HG02763 (cell line): ENCODE measurements around the gene IFI27L1.

ENCODE experiments used
- ATAC-seq: cut with Tn5 transposase; IDR thresholded peaks from one replicate; pipeline ENCODE4 v1.9.1; 2021; ENCODE audit warnings: mild to moderate bottlenecking, moderate library complexity; ENCODE audit not compliant: unreplicated experiment

Gene IFI27L1

GRCh38 chr14:94113490-94113889, 32.4 kb downstream of the IFI27L1 start:
- no peak for ATAC-seq

- no peak for ATAC-seq
Measured at GRCh38 chr14:94113908-94114588, 32.9 kb downstream of the IFI27L1 start.

DNA sequence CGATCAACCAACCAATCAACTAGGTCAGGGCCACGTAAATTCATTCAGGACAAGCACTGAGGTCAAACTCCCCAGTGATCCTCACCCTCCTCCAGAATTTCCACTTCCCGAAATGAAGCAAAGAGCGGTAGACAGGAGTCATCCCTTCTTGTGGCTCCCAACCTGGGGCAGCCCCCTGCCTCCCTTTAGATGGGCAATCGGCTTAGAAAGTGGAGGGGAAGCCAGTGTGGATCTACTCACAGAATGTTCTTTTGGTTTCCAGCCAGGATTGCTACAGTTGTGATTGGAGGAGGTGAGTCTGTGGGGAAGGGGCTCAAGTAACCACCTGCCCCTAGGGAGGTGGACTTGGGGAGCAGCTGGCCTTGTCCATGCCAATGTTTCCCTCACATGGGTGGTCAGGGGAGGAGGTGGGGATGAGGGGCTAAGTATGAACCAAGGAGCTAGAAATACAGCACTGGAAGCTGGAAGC, 33.5 kb downstream of the IFI27L1 start:
- ATAC-seq = no peak

DNA sequence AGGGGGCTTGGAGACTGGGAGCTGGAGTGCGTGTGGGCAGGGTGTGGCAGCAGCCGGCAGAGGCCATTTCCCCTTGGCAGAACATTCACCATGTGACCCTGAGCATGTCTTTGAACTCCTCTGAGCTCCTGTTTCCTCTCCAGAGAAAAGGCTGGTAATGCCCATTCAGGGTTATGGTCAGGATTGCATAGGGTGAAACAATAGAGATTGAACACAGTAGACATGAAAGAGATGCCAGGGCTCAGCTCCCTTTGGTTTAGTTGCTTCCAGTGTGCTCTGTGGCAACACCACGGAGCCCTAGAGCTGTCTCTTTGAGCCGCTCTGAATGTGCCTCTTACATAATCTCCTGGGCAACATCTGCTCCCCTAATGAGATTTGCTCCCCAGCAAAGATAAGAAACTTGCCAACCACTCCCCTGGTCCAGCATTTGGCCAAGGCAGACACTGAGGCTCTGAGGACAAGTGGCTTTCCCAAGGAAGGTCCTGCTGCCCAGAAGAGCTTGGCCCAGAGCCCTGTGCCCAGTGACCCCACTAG, 34.0 kb downstream of the IFI27L1 start:
- no peak for ATAC-seq

DNA sequence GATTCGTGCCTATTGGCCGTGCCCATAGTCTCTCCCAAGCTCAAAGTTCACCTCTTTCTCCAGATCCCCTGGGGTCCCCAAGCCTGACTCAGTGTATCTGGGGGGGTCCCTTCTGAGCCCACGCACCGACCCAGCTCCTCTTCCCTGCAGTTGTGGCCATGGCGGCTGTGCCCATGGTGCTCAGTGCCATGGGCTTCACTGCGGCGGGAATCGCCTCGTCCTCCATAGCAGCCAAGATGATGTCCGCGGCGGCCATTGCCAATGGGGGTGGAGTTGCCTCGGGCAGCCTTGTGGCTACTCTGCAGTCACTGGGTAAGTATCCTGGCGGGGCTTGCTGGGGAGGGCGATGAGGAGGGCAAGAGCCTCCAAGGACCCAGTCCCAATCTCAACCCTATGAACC, 34.5 kb downstream of the IFI27L1 start:
- no peak for ATAC-seq

GRCh38 chr14:94116701-94117100, 35.6 kb downstream of the IFI27L1 start:
- no peak for ATAC-seq

DNA sequence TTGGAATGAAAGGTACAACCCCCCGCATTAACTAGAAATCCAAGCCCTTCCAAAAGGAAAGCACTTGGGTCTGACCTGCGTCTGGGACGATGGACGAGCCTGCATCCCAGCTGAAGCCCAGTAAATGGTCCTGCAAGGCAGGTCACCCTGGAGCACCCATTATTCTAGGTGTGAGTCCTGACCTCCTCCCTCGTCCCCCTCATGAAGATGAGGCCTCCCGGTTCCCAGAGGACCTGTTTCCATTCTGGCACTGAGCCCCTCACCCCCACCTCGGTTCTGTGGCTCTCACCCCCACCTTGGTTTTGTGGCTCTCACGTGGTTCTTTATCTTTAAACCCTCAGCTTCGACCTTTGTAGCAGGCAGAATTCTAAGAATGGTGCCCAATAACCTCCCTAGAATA, 36.7 kb downstream of the IFI27L1 start:
- ATAC-seq = no peak

GRCh38 chr14:94119071-94119470, 38.0 kb downstream of the IFI27L1 start:
- no peak for ATAC-seq

DNA sequence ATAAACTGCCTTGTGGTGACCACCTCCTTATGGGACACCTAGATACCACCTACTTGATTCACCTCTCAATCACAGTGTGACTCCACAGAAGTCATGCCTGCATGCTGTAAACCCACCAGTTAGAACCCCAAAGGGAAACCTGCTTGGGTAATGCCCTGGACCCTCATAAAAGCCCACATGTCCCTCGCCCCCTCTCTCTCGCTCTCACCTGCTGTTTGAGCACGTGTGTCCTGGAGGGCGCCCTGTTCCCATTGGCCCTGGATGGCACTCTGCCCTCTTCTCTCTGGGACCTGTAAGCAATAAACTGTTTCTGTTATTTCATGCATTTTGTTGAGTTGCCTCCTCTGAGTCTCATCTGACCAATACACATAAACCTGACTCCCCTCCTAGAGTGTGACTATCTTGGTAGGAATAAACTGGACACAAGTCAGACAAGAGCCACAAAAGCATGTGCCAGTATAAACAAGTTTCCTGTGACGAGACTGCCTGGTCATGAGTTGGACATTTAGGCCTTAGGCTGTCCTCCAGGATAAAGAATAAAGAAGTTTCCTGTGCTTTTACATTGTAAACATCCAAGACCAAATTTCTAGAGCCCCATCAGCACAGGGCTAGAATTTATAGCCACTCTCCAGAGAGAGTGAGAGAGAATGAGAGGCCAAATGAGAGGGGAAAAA, 39.7 kb downstream of the IFI27L1 start:
- ATAC-seq = no peak

GRCh38 chr14:94121485-94121884, 40.4 kb downstream of the IFI27L1 start:
- no peak for ATAC-seq

GRCh38 chr14:94122438-94122837, 41.3 kb downstream of the IFI27L1 start:
- ATAC-seq = no peak

GRCh38 chr14:94123296-94123695, 42.2 kb downstream of the IFI27L1 start:
- no peak for ATAC-seq

DNA sequence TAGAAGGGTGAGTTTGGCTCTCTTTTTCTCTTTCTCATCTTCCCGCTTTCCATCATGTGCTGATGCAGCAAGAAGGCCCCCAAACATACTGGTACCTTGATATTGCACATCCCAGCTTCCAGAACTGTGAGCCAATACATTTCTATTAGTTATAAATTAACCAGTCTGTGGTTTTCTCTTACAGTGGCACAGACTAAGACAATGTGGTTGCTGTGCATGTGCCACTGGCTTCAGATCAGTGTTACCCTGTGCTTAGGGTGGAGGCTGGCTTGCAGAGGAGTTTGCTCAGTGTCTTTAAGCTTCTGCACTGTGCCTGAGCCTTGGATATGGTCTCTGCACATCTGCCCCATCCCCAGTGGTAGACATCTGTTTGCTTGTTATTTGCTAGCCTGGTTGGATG, 42.8 kb downstream of the IFI27L1 start:
- no peak for ATAC-seq

DNA sequence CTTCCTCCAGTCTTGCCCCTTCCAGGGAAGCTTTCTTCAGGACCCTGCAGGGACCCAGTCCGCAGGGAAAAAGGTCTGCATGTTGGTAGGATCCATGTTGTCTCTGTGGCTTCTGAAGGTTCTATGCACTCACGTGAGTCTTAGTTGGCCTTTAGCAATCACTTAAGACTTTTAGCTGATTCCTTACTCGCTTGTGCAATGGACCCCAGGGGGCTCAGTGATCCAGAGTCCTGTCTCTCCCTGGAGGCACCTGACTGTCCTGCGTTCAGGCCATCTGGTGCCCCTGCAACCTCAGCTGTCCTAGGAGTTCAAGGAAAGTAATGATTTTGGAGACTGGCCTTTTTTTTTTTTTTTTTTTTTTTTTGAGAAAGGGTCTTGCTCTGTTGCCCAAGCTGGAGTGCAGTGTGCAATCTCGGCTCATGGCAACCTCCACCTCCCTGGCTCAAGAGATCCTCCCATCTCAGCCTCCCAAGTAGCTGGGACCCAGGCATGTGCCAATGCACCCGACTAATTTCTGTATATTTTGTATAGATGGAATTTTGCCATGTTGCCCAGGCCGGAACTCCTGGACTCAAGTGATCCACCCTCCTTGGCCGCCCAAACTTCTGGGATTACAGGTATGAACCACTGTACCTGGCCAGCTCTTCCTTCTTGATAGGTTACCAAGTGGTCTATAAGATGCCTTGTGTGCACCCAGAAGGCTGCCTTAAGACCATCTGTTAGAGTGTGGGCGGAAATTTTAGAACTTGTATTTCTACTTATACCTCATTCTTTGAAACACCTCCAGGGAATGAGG, 43.7 kb downstream of the IFI27L1 start:
- ATAC-seq = no peak

DNA sequence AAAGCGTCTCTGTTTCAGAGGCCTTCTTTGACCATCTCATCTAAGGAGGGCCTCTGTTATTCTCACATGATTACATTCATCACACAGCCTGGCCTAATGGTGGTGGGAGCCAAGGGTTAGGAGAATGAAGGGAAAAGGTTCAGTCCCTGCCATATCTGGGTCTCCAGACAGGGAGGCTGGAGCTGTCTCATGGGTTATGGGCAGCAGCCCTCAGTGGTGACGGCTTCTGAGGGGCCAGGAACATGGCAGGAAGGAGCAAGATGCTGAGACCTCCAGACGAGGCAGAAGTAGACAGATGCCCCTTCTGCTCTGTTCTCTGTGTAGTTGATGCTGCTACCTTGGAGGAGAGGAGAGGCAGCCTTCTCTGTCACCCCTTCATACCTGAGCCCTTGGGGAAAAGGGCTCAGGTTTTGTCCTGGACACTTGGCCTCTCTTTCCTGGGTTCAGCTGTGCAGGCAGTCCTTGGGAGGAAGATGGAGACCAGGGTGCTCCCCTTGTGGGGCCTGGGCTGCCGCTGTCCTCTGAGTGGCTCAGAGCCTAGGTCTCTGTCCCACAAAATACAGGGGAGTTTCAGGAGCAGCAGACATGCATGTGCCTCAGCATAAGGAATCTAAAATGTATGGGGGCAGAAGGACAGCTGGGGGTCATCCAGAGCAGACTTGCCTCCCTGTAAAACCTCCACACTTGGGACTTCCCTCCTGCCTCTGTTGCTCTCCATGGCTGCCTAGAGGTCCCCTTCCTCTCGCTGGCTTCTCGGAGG, 44.7 kb downstream of the IFI27L1 start:
- no peak for ATAC-seq

DNA sequence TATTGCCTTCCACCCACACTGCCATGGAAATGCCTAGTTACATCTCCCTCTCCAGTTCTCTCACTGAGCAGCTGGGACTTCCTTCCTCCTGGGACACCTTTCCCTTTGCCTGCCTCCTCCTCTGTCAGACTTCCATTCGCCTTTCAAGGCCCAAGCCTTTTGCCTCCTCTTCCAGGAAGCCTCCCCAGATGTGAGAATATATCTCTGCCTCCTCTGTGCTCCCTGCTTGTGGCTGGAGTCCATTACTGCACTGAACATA, 45.2 kb downstream of the IFI27L1 start:
- ATAC-seq = no peak

- ATAC-seq = no peak
Measured at GRCh38 chr14:94126800-94127199, 45.7 kb downstream of the IFI27L1 start.

DNA sequence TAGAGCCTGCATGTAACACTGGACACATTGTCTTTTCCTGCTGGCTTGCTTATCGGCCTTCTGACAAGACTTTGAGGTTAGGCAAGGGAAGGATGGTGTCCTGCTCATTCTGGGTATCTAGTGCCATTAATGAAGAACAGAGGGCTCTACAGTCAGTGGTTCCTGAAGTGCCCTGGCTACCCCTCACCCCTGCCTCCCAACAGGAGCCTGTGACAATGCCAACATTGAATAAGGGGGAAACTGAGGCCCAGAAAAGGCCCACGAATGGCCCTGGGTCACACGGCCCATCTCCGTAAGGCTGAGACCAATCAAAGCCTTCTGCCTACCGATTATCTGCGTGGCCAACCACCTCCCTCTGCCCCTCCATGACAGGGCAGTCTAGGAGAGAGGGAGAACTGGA, 46.2 kb downstream of the IFI27L1 start:
- no peak for ATAC-seq

DNA sequence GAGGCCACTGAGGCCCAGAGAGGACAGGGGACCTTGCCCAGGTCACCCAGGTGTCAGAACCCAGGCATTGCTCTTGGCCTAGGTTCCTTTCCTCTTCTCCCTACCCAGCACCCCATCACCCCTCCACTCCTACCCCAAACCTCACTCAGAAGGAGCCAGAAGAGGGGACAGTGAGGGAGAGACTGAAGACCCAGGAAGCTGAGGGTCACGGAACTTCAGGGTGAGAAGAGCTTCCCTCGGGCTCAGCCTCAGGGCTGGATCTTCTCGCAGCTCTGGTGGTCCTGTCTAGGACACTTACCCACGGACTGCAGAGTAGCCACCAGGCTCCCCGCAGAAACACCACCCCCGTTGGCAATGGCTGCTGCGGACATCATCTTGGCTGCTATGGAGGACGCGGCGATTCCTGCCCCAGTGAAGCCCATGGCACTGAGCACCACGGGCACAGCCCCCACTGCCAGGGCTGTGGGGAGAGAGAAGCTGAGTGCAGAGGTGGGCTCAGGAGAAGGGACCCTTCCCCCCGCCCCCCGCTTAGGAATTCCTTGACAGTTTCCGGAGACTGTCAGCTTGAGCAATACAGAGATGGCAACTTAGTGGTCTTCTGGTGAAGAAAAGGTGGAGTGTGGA, 47.2 kb downstream of the IFI27L1 start:
- ATAC-seq = no peak

DNA sequence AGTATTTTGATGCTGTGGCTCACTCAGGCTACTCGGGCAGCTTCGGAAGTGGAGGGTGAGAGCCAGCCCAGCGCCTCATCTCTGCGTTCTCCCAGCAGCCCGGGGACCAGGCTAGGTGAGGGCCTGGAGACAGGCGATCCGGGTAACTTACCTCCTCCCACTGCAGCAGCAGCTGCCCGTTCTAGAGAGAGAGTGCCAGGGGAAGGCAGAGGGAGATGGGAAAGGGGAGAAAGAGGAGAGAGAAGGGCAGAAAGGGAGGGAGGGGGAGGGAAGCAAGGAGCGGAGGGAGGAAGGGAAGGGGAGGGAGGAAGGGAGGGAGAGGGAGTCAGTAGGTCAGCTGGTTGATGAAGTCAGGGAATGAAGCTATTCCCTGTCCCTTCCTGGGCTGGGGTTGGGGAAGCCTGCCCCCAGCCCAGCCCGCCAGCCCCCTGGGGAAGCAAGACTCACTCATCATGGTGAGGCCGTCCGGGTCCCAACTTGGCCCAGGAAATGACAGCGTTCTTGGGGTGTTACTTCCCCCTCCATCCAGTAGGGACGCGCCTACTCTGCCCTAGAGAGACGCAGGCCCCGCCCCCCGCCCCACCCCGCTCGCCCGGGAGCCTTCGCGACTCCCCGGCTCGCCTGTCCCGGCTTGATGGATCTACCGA, 48.1 kb downstream of the IFI27L1 start, which contains the start of gene IFI27L2:
IFI27L2 (minus strand) TSS at position 494 of the 647 bp plus-strand sequence; CDS start at position 454, 40 bp downstream.
- peak; percentile 90 for ATAC-seq
